Left ventricle myocardium superior (tissue), 1 donor: ENCODE data around the gene VPS51. TPM values are rescaled to one million over a fixed set of nuclear protein-coding genes. Genes with fewer than 3 reads are reported as not detected.
"Not testable (repeated sequence)": the region's sequence is repeated elsewhere in the genome, so short reads cannot be mapped to it uniquely, and the experiment has no call there.

Source experiments
- ATAC-seq: fragments of 200-7000 bp; cut with Tn5 transposase; one replicate; pipeline ENCODE4 v1.9.1; 2020; ENCODE audit warnings: mild to moderate bottlenecking, moderate library complexity
- DNase-seq: peaks from one replicate; pipeline ENCODE4 v3.0.0-alpha.2; 2020
- intact Hi-C: fragments of 100-400 bp; cut with micrococcal nuclease; formaldehyde crosslinking; loops from one replicate; pipeline ENCODE4 v1.11.0; 2022
- total RNA-seq: library from RNA; stranded (reverse); fragmentation: NEBNext Ultra II Directional; extraction: Animal tissue kit (Norgen Biotek cat#: 25700); gene quantifications from one replicate; pipeline ENCODE4 v1.2.1, GENCODE V29; 2021
- donor health status: DM: no; HTN: yes; CAD: no; lungs with severe emphysema.

Gene VPS51
- total RNA-seq, 1 donor from 2014 or later = 84.8 TPM

DNA sequence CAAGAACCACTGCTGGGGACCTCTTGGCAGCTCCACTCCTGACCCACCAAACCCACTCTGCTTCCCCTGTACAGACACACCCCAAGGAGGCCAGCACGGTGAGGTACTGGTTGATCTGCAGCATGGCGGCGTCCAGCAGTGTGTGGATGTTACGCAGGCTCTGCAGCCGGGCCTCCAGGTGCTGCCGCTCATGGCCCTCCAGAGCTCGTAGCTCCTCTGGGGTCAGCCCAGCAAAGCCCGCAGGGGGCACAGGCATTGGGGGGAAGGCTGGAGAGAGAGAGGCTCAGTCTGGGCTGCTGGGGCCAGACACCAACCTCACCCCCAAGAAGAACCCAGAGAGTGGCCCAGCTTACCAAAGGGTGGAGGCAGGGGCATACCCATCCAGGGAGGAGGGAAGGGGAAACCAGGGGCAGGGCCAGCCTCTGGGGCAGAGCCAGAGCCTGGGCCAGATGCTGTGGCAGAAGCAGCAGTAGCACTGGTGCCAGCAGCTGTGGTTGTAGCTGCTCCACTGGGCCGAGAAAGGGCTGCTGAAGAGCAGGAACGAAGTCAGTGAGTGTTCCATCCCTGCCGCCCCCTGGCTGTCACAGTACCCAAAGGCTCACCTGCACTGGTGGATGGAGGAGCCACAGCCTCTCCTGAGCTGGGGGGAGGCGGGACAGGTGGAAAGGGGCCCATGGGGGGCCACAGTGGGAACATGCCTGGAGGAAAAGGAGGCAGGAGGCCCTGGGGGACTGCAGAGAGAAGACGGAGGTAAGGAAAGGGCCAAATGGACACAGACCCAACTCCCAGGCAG, 33.8 kb downstream of the VPS51 start:
- DNase-seq = no peak
- no peak for ATAC-seq
- intact Hi-C loops = no loop called here

DNA sequence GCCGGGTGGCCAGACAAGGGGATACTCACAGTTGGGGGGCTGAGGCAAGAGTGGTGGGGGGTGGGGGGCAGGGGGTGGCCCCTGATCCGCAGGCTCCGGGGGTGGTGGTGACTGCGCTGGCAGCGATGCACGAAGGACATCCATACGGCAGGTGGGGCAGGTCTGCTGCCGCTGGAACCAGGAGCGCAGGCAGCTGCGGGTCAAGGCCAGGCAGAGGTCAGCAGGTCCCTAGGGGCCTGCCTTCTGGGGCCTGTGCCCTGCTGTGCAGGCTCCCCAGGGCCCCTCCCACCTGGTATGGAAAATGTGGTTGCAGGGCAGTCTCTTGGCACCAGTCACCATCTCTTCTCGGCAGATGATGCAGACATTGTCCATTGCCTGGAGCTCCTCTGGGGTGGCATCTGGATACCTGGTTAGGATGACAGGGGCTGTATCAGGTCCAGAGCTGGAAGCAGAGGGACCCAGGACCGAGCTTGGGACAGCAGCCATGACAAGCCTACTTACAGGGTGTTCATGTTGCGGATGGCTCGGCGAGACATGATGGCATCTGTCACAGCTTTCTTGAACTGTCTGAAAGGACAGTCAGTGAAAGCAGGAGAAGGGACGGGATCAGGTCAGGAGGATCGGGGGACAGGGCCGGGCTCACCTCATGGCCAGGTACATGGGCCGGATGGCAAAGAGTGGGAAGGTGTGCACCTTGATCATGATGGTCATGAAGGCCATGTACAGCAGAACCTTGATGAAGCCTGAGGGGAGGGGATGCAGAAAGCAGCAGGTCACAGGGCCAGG, 34.8 kb downstream of the VPS51 start:
- ATAC-seq = no peak

DNA sequence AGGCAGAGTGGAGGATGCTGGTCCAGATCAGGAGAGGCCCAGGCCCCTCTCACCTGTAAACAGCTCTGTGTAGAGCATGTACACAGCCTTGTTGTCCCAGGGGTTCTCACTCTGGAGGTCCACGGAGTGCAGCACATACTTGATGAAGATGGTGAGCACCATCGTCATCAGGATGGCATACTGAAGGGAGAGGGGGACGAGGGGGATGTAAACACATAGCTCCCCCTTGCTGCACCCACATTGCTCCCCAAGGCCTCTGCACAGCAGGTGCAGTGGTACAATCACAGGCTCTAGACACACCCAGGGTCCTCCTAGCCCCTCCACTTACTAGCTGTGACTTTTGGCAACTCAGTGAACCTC, 35.4 kb downstream of the VPS51 start:
- intact Hi-C loops = no loop called here
- DNase-seq (no peak), ATAC-seq (no peak)

More for the DNA sequence above, 34.8 kb downstream of the VPS51 start:
- intact Hi-C loops = no loop called here
- DNase-seq = no peak

DNA sequence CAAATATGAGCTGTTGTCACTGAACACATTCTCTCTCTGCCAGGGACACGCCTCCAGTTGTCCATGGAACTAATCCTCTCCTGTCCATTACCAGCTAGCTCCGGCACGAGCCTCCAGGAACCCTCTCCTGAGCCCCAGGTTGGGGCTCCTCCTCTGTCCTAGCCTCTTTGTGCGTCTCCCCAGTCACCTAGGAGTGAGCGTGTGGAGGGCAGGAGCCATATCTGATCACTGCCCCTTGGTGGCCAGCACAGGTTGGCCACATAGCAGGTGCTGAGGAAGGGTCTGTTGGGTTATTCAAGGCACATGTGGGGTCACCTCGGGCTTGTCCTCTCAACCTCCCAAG, 35.9 kb downstream of the VPS51 start:
- DNase-seq (no peak), ATAC-seq (no peak)
- intact Hi-C loops = no loop called here

DNA sequence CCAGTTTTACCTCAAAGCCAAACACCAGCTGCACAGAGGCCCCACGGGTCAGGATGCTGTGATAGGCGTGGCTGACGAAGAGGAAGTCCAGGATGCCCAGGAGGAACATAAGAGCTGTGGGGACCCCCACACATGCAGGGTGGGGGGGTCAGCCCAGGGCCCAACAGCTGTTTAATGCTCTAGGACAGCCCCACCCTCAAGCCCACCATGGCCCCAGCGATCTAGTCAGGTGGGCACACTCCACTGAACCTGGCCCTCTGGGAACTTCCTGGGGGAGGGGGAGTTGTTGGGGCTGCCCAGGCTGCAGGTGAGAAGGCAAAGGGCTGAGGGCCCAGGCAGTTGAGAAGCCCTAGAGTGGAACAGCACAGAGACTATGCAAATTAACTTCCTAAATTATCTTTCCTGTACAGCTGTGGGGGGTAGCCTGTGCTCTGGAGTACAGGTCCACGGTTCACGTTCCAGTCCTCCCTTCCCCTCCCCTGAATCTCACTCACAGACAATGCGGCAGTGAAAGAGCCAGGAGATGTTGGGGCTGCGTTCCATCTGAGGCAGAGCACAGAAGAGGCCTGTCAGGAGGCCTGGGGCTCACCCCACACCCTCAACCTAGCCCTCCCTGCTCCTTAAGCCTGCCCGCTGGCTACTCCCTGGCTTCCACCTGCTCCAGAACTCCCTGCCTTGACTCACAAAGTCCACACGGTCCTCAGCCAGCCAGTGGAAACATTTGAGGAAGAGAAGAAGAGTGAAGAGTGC, 36.4 kb downstream of the VPS51 start:
- intact Hi-C loops = no loop called here
- ATAC-seq (no peak), DNase-seq (no peak)

DNA sequence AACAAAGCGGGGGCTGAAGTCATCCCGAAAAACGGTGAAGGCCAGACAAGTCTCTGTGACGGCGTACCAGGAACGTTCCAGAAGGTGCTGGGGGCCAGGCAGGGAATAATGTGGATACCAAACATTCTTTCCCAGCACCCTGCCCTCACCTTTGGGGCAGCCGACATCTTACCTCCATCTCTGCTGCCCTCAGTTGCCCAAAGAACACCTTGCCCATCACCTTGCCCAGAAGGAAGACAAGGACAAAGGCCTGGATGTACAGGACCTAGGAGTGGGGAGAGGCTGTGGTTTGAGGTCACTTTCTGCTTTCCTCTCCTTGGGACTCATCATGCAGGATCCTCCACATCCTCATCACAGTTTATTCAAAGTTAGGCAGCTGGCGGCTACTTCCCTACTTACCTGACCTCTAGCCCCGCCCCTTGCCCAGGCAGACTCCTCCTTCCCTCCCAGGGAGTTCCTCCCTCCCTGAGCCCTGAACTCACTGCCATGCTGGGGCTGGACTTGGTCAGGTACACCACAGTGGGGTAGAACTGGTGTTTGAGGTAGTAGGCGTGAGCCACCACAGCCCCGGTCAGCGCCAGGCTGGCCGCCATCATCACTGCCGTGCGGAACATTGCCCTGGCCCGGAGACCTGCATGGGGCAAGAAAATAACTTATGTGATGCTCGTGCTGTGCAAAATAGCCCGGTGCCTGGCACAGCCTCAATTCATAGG, 37.1 kb downstream of the VPS51 start:
- intact Hi-C loops = no loop called here
- DNase-seq (no peak), ATAC-seq (no peak)

DNA sequence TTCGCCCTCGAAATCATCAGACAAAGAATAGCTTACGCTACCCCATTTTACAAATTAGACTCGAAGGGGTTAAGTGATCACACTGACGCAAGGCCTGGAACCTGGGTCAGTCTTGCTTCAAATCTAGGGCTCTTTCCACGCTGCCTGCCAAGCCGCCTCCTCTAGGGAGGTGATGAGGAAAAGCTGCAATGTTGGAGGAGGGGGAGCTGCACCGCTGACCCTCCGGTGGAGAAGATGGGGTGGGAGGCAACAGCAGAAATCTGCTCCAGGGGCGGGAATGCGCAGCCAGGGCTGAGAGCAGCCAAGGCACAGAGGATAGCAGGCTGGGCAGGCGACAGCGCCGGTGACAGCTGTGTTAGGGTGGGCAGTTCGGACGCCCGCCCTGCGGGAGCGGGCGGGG, 37.7 kb downstream of the VPS51 start:
- ATAC-seq (peak; percentile 0), DNase-seq (peak; percentile 64)
- intact Hi-C loops = no loop called here

DNA sequence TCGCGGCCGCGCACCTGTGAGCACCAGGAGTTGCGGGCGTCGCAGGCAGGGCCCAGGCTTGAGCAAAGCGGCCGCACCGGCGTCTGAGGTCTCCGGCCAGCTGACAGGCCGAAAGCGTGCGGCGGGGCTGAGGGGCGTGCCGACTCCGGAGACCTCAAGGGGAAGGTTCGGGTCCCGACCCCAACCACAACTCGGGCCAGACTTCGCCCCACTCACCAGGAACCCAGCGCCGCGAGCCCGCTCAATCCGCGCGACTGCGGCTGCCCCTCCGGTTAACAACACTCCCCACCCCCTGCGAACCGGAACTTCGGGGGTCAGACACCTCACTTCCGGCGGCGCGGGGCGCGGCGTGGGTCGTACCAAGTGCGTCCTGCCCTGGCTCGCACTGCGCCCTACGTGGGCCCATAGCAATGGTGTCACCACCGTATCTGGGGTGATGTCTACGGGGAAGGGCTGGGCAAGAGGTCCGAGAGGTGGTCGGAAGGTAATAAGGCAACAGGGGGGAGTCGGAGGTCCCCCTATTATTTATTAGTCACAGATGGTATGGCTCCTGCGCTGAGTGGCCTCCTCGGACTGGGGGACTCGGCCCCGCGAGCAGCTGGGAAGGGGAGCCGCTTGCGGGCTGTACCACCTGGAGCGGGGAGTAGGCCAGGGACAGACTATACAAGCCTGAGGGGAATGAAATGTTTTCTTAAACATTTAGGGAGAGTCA, 38.4 kb downstream of the VPS51 start, which contains the start of gene SYVN1:
SYVN1 (minus strand) TSS at position 280 of the 712 bp plus-strand sequence. CDS start 918 bp downstream, outside the sequence.
- peak; percentile 92 for ATAC-seq
- peak; percentile 95 for DNase-seq
- intact Hi-C loops = no loop called here

DNA sequence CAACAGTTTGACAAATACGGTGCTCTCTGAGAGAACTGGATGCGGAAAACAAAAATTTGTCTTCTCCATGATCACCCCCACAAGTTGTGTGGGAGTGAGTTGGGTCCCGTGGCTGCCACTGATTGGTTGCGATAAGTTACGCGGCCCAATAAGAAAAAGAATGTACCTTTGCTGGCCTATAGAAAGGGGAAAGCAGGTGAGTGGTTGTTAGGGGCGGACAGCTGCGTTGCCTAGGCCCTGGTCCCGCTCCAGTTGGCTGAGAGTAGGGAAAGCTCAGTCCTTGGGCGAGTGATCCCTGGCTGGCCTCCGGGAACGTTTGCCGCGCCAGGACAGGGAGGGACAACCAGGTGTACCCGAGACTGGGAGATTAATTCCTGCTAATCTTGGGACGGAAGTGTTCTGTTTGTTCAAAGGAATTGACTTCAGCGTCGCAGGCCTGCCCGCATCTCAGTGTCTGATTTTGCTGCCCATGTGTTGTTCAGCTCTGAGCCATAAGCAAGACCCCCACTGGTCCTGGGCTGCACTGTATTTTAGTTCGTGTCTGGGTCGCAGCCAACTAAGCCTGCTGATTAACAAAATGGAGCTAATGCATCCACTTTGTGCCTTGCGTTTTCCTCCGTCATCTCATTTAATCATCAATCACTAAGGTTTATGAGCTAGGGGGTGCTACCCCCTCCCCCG, 39.1 kb downstream of the VPS51 start:
- DNase-seq (peak; percentile 92), ATAC-seq (peak; percentile 90)
- intact Hi-C loops = no loop called here

DNA sequence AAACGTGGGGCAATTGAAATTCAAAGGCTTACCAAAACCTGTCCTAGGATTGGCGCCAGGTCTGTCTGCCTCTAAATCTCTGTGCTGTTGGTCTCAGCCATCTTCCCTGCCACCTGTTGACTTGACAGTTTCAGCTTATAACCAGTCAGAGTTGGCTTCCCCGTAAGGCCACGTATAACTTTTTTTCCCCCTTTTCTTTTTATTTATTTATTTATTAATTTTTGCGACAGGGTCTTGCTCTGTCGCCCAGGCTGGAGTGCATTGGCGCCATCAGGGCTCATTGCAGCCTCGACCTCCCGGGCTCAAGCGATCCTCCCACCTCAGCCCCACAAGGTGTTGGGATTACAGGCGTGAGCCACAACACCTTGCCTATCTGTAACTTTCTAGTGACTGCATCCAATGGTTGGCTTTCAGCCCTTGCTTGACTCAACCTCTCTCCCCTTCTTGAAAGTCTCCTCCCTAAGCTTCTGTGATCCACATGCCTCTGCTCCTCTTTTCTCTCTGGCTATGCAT, 39.7 kb downstream of the VPS51 start:
- no peak for DNase-seq
- intact Hi-C loops = no loop called here
- ATAC-seq = no peak

DNA sequence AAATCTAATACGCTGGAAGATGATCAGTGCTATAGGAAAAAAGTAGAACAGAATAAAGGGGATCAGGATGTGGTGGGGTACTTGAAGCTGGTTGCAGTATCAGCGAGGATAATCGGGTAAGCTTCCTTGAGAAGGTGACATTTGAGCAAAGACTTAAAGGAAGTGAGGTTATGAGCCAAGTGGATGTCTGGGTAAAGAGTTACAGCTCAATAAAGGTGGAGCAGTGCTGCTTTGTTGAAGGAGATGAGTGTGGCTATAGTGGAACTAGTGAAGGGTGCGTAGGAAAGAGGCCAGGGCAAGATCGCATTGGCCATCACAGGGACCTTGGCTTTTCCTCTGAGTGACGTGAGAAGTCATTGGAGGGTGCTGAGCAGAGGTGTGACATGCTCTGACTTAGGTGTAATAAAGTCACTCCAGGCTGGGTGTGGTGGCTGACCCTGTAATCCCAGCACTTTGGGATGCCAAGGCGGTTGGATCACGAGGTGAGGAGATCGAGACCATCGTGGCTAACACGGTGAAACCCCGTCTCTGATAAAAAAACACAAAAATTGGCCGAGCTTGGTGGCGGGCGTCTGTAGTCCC, 40.6 kb downstream of the VPS51 start:
- DNase-seq = no peak
- intact Hi-C loops = no loop called here
- no peak for ATAC-seq

DNA sequence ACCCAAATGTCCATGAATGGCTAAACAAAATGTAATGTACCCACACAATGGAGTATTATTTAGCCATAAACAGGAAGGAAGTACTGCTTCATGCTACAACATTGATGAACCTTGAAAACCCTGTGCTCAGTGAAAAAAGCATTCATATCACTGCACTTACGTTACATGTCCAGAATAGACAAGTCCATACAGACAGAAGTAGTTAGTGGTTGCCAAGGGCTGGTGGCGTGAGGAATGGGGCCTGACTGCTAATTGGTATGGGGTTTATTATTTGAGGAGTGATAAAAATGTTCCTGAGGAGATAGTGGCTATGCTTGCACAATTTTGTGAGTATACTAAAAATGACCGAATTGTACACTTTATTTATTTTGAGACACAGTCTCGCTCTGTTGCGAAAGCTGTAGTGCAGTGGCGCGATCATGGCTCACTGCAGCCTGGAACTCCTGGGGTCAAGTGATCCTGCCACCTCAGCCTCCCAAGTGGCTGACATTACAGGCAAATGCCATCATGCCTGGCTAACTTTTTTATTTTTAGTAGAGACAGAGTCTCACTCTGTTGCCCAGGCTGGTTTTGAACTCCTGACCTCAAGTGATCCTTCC, 46.0 kb downstream of the VPS51 start:
- DNase-seq (no peak), ATAC-seq (no peak)
- intact Hi-C loops = no loop called here

DNA sequence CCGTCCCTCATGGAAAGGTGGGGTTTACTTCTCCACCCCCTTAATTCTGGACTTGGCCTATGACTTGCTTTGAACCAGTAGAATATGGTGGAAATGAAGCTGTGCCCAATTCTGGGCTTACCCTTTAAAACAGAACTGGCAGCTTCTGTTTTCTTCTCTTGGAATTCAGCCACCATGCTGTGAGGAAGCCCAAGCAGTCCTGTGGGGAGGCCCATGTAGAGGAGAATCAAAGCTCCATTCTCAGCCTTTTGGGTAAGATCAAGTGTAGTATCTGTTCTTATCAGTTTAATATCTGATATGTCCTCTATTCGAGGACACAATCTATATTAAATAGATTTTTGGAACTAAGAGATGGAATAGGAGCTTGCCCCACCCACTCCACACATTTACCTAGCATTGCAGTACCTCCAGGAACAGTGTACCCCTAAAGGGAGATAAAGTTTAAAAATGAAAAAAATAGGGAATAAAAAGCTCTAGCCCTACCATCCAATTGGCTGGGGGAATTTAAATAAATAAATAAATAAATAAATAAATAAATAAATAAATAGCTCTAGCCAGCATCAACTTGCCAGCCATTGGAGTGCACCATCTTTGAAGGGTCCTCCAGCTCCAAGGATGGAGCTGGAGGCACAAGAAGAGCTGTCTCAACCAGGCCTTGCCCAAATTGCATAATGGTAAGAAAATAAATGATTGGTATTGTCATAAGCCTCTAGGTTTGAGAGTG, 51.5 kb downstream of the VPS51 start:
- DNase-seq = no peak
- no peak for ATAC-seq
- intact Hi-C loops = no loop called here

DNA sequence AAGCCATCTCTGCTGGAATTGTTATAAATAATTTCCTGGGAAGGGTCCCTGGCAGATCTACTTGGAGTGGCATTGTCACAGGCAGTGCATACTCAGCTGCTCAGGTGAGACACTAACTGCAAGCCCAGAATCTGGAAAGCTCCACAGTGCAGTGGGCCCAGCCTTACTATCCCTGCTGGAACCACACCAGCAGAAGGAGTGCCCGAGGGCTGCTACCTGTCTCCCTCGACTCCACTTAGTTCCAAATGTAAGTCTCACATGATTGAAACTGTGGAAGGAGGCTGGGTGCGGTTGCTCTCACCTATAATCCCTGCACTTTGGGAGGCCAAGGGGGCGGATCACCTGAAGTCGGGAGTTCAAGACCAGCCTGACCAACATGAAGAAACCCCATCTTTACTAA, 52.6 kb downstream of the VPS51 start:
- intact Hi-C loops = no loop called here
- DNase-seq (no peak), ATAC-seq (no peak)

DNA sequence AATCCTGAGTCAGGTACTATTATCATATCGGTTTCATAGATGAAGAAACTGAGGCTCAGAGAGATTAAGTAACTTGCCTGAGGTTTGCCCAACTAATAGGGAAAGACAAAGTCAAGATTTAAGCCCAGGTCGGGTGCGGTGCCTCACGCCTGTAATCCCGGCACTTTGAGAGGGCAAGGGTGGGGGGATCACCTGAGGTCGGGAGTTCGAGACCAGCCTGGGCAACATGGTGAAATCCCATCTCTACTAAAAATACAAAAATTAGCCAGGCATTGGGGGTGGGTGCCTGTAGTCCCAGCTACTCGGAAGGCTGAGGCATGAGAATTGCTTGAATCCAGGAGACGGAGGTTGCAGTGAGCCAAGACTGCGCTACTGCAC, 54.1 kb downstream of the VPS51 start:
- DNase-seq, ATAC-seq, intact Hi-C loops: not testable (repeated sequence)

DNA sequence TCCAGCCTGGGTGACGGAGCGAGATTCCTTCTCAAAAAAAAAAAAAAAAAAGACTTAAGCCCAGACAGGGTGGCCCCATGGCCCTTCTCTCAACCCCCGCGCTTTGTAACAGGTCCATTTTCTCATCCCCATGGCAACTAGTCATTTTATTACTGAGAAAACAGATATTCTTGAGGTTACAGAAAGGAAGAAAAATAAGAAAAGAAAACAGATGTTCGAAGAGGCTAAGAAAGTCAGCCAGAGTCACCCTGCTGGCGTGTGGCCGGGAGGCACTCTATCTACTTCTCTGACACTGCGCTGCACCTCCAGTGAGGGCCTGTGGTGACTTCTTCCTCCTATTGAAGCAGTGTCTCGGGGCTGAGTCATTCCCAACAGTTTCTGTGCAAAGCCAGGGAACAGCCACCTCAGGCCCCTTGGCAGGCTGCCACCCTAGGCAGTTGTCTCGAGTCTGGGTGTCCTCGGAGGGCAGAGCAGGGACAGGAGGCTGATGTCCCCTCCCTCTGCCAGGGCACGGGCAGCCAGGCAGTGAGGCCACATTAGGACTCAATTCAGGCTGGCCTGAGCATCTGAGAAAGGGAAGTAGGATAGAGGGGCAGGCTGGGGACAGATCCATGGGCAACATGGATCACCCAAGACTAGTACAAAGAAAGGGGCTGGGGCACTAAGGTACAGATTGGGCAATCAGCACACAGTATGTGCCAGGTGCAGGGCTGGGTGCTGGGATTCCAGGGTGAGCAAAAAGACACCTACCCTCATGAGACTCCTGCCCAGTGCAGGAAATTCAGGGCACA, 54.7 kb downstream of the VPS51 start:
- DNase-seq = peak; percentile 91
- peak; percentile 98 for ATAC-seq
- intact Hi-C loops = no loop called here
